ENCODE results near the gene C3orf18.

- TF ChIP-seq SPI1 (IDR thresholded peaks at IDR 0.05; ENCODE audit: low read depth, low read length) (no peak), POLR2A (IDR thresholded peaks at IDR 0.05; ENCODE audit: low read depth, low read length) (no peak), PAX5 (IDR thresholded peaks at IDR 0.05; ENCODE audit: insufficient read depth, low read length, severe bottlenecking) (no peak), POLR2AphosphoS5 (IDR thresholded peaks at IDR 0.05; ENCODE audit: low read depth, low read length) (no peak)
Observed at GRCh38 chr3:50525191-50525910, 42.2 kb downstream of the C3orf18 start.

Data from GM12891 (cell line).